T-helper 2 cell (primary cell): ENCODE measurements around the gene ASF1B.

ENCODE experiments used
- DNase-seq, 5 experiments: peaks; one replicate each; pipeline versions ENCODE4 v3.0.0 to v3.0.0-alpha.2; 2012 to 2022

Gene ASF1B

GRCh38 chr19:14081797-14082674, 54.4 kb downstream of the ASF1B start:
- DNase-seq: peak in 4 of 5 experiments; percentile 10 to 50 (median 29)

- peak; percentile 95 to 99 (median 99) for DNase-seq
These were observed 55.2 kb downstream of the ASF1B start for GRCh38 chr19:14080887-14081796.

GRCh38 chr19:14078411-14078810, 58.0 kb downstream of the ASF1B start:
- no peak for DNase-seq

- peak in 1 of 5 experiments; percentile 23 for DNase-seq
These were observed 62.2 kb downstream of the ASF1B start for GRCh38 chr19:14073925-14074838.

- DNase-seq: peak; percentile 58 to 90 (median 68)
These were observed 63.0 kb downstream of the ASF1B start for GRCh38 chr19:14073261-14073924.

- peak in 1 of 5 experiments; percentile 48 for DNase-seq
These were observed 63.7 kb downstream of the ASF1B start, which contains the start of gene MISP3 for GRCh38 chr19:14072535-14073260. Gene MISP3, plus strand, starts transcription at chr19:14072786. Its CDS starts 524 bp downstream, at chr19:14073310.

- no peak for DNase-seq
These were observed 65.9 kb downstream of the ASF1B start for GRCh38 chr19:14070268-14071050.
